Endothelial cell of umbilical vein (primary cell): ENCODE data around the gene AMHR2. TPM values are rescaled to one million over a fixed set of nuclear protein-coding genes. Genes with fewer than 3 reads are reported as not detected.

Source experiments
- BruUV-seq: library from RNA; stranded (reverse); fragments of 400-500 nt; replicated peaks from 2 replicates; lab custom pipeline; 2021; lab: Mats Ljungman, UMichigan
- CTCF ChIA-PET: fragments of 300-600, 350-600 bp; sonication (Branson Sonifier 250); formaldehyde crosslinking; loops from one replicate; lab custom pipeline; 2021; ENCODE audit warnings: antibody characterized with exemption, inconsistent platforms; lab: Charles Lee
- POLR2A ChIA-PET: fragments of 300-600, 350-600 bp; sonication (Branson Sonifier 250); formaldehyde crosslinking; loops from one replicate; lab custom pipeline; 2021; ENCODE audit warnings: antibody characterized with exemption, inconsistent platforms; lab: Charles Lee
- DNase-seq: peaks from one replicate; pipeline ENCODE4 v3.0.0-alpha.2; 2011; ENCODE audit warnings: low read depth, low spot score
- FAIRE-seq: peaks from 2 replicates; lab custom pipeline; 2011; peaks lifted over from hg19 to GRCh38; lab: Jason Lieb, UNC
- H2AFZ ChIP-seq: 2 replicates; pipeline ENCODE4 v1.6.0; 2012; ENCODE audit warnings: low read depth, low read length, control low read depth, inconsistent platforms
- H3K27ac ChIP-seq: 2 replicates; pipeline ENCODE4 v1.5.1; 2011; ENCODE audit warnings: low read depth, mild to moderate bottlenecking, control low read depth, low read length, moderate library complexity; ENCODE audit not compliant: insufficient read depth
- H3K27me3 ChIP-seq, 2 experiments: 2 replicates each; pipeline versions ENCODE4 v1.6.0 to v1.6.1; 2011; ENCODE audit warnings: low read length in 2 of 2, mixed read lengths in 1 of 2; ENCODE audit not compliant: control insufficient read depth in 2 of 2, insufficient read depth in 2 of 2
- H3K36me3 ChIP-seq, 2 experiments: 2 replicates in 1 of 2; 3 replicates in 1 of 2; pipeline ENCODE4 v1.5.1; 2011; ENCODE audit warnings: low read length in 2 of 2, mild to moderate bottlenecking in 1 of 2, moderate library complexity in 1 of 2; ENCODE audit not compliant: control insufficient read depth in 2 of 2, insufficient read depth in 2 of 2; ENCODE audit errors: extremely low read depth in 1 of 2
- H3K4me1 ChIP-seq: 3 replicates; pipeline ENCODE4 v1.5.1; 2011; ENCODE audit warnings: mild to moderate bottlenecking, low read length; ENCODE audit not compliant: control insufficient read depth, insufficient read depth; ENCODE audit errors: extremely low read depth
- H3K4me2 ChIP-seq: 2 replicates; pipeline ENCODE4 v1.6.1; 2011; ENCODE audit warnings: low read length, control low read depth, mixed read lengths; ENCODE audit not compliant: insufficient read depth
- H3K4me3 ChIP-seq, 3 experiments: fragments of 200-600 bp in 1 of 3; sonication (generic), shearing (Covaris generic) in 1 of 3; replicated peaks in 1 of 3; 2 replicates each; pipeline ENCODE4 v1.5.1; 2011 to 2016; ENCODE audit warnings: control low read depth in 3 of 3, low read length in 3 of 3, mild to moderate bottlenecking in 2 of 3, inconsistent platforms in 1 of 3, low read depth in 1 of 3, moderate library complexity in 1 of 3; ENCODE audit not compliant: insufficient read depth in 1 of 3
- H3K79me2 ChIP-seq: 2 replicates; pipeline ENCODE4 v1.6.0; 2012; ENCODE audit warnings: low read length, inconsistent platforms; ENCODE audit not compliant: control insufficient read depth, insufficient read depth
- H3K9ac ChIP-seq: replicated peaks from 2 replicates; pipeline ENCODE3; 2011; ENCODE audit warnings: low read length, control low read depth; ENCODE audit not compliant: insufficient read depth; ENCODE audit errors: extremely low read depth
- H3K9me1 ChIP-seq: replicated peaks from 3 replicates; pipeline ENCODE4 v1.6.0; 2011; ENCODE audit warnings: mild to moderate bottlenecking, low read length; ENCODE audit not compliant: control insufficient read depth, insufficient read depth; ENCODE audit errors: extremely low read depth
- H3K9me3 ChIP-seq: replicated peaks from 2 replicates; pipeline ENCODE4 v1.5.1; 2012; ENCODE audit warnings: low read length, inconsistent platforms; ENCODE audit not compliant: control insufficient read depth, insufficient read depth
- H4K20me1 ChIP-seq: replicated peaks from 2 replicates; pipeline ENCODE3; 2011; ENCODE audit warnings: mild to moderate bottlenecking, low read length; ENCODE audit not compliant: control insufficient read depth, insufficient read depth; ENCODE audit errors: extremely low read depth
- EZH2 ChIP-seq: IDR thresholded peaks from 2 replicates; pipeline ENCODE4 v1.6.1; 2012; ENCODE audit warnings: borderline replicate concordance, low read depth, mild to moderate bottlenecking, moderate library complexity, low read length, inconsistent platforms; ENCODE audit not compliant: severe bottlenecking
- FOS ChIP-seq: IDR thresholded peaks from 2 replicates; pipeline ENCODE4 v1.6.1; 2011; ENCODE audit warnings: mild to moderate bottlenecking, low read length, moderate library complexity, borderline replicate concordance; ENCODE audit not compliant: insufficient read depth
- GATA2 ChIP-seq: IDR thresholded peaks from 2 replicates; pipeline ENCODE4 v1.7.0; 2011; ENCODE audit warnings: low read depth, mild to moderate bottlenecking, moderate library complexity, mixed read lengths, low read length; ENCODE audit not compliant: insufficient read length, insufficient read depth
- JUN ChIP-seq: IDR thresholded peaks from 2 replicates; pipeline ENCODE4 v1.6.1; 2011; ENCODE audit warnings: borderline replicate concordance, low read depth; ENCODE audit not compliant: insufficient read length, insufficient read depth
- MYC ChIP-seq: IDR thresholded peaks from one replicate; pipeline ENCODE4 v1.6.1; 2011; ENCODE audit warnings: mild to moderate bottlenecking, low read depth, low read length
- POLR2A ChIP-seq: IDR thresholded peaks from 2 replicates; pipeline ENCODE4 v1.6.1; 2012; ENCODE audit warnings: low read depth, mild to moderate bottlenecking, control low read depth, low read length
- POLR2AphosphoS5 ChIP-seq: IDR thresholded peaks from 2 replicates; pipeline ENCODE4 v1.6.1; 2012; ENCODE audit warnings: low read depth, mild to moderate bottlenecking, control low read depth, low read length, moderate library complexity; ENCODE audit not compliant: insufficient read depth
- dilution Hi-C: fragments of 300-500 bp; cut with MboI; formaldehyde crosslinking; loops from one replicate; pipeline ENCODE4 v1.15.0; 2019; ENCODE audit warnings: low sequenced_read_pairs; ENCODE audit not compliant: extremely low pct_ligation_motif_present
- intact Hi-C: fragments of 100-400 bp; cut with micrococcal nuclease; formaldehyde crosslinking; loops from one replicate; pipeline ENCODE4 v1.10.0; 2022
- polyA plus RNA-seq, 4 experiments: library from polyadenylated mRNA; depleted of rRNA in 3 of 4; stranded (reverse) in 3 of 4; unstranded in 1 of 4; fragments of >200 nt; gene quantifications; 2 replicates each; pipeline versions ENCODE4 v1.2.1 to v1.2.3, GENCODE V29; 2011 to 2012; ENCODE audit warnings: missing spikeins in 1 of 4
- total RNA-seq: library from RNA; stranded (reverse); gene quantifications from 2 replicates; pipeline ENCODE4 v1.2.3, GENCODE V29; 2021
- TF ChIP-seq, protein P1 (sequence below), 2 donors: IDR thresholded peaks; 1 replicate in 1 of 2; 2 replicates in 1 of 2; pipeline ENCODE4 v1.5.1; 2011; ENCODE audit warnings: low read length in 2 of 2, mild to moderate bottlenecking in 2 of 2, moderate library complexity in 2 of 2, control low read depth in 1 of 2, inconsistent platforms in 1 of 2, low read depth in 1 of 2; ENCODE audit not compliant: insufficient read depth in 1 of 2; ENCODE audit errors: extremely low read depth in 1 of 2
- TF ChIP-seq, protein P2 (sequence below): IDR thresholded peaks from 2 replicates; pipeline ENCODE4 v1.6.1; 2011; ENCODE audit not compliant: insufficient read depth, insufficient read length

AMHR2 gene
- total and polyA plus RNA-seq, 2 donors (not counting 3 experiments of a cell fraction or from before 2014, with no cell fraction given), result not detected

GRCh38 chr12:53376747-53377146 is 46.9 kb upstream of the AMHR2 start:
- DNase-seq, result no peak
- Histone ChIP-seq H3K4me3 (no peak overlapping the region), H3K36me3 (no peaks in the 10 kb centered on the region), H3K9me3 (no peaks in the 10 kb centered on the region), H3K9me1 (no peaks in the 10 kb centered on the region), H2AFZ (no peak overlapping the region), H3K79me2 (peaks cover 2% of the 10 kb centered on the region), H3K4me2 (no peak overlapping the region), H3K4me1 (peaks cover 25% of the 10 kb centered on the region), H4K20me1 (no peaks in the 10 kb centered on the region), H3K27ac (no peak overlapping the region), H3K27me3 (no peaks in the 10 kb centered on the region), H3K9ac (no peak overlapping the region)
- no TSS peak for BruUV-seq
- CTCF ChIA-PET, result interaction anchor here (2.4 to 4.2 kb wide), 2 partner anchors 25 to 45 kb away, joined by 11 to 32 read pairs; no protein-coding TSS in a partner anchor
- FAIRE-seq, result no peak
- POLR2A ChIA-PET, result no interaction called here
- TF ChIP-seq EZH2, result no peak
- TF ChIP-seq, protein P1, sequence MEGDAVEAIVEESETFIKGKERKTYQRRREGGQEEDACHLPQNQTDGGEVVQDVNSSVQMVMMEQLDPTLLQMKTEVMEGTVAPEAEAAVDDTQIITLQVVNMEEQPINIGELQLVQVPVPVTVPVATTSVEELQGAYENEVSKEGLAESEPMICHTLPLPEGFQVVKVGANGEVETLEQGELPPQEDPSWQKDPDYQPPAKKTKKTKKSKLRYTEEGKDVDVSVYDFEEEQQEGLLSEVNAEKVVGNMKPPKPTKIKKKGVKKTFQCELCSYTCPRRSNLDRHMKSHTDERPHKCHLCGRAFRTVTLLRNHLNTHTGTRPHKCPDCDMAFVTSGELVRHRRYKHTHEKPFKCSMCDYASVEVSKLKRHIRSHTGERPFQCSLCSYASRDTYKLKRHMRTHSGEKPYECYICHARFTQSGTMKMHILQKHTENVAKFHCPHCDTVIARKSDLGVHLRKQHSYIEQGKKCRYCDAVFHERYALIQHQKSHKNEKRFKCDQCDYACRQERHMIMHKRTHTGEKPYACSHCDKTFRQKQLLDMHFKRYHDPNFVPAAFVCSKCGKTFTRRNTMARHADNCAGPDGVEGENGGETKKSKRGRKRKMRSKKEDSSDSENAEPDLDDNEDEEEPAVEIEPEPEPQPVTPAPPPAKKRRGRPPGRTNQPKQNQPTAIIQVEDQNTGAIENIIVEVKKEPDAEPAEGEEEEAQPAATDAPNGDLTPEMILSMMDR (IDR thresholded peaks at IDR 0.05; ENCODE audit: extremely low read depth in 1 of 2, insufficient read depth in 1 of 2, low read depth in 1 of 2, low read length in 2 of 2), result no peak
- no peak for TF ChIP-seq POLR2A
- TF ChIP-seq, protein P2, sequence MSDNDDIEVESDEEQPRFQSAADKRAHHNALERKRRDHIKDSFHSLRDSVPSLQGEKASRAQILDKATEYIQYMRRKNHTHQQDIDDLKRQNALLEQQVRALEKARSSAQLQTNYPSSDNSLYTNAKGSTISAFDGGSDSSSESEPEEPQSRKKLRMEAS, result no peak
- no peak for TF ChIP-seq FOS
- TF ChIP-seq MYC, result no peak
- TF ChIP-seq JUN, result no peak
- TF ChIP-seq POLR2AphosphoS5, result no peak
- TF ChIP-seq GATA2, result no peak
- intact Hi-C loops, result no loop called here
- dilution Hi-C loops, result no loop called here
